ENCODE data around the gene TAP1. TPM values are rescaled to one million over a fixed set of nuclear protein-coding genes. Genes with fewer than 3 reads are reported as not detected.

Gene TAP1
- total RNA-seq, 1 donor, result 122 TPM

- TF ChIP-seq, protein P1, sequence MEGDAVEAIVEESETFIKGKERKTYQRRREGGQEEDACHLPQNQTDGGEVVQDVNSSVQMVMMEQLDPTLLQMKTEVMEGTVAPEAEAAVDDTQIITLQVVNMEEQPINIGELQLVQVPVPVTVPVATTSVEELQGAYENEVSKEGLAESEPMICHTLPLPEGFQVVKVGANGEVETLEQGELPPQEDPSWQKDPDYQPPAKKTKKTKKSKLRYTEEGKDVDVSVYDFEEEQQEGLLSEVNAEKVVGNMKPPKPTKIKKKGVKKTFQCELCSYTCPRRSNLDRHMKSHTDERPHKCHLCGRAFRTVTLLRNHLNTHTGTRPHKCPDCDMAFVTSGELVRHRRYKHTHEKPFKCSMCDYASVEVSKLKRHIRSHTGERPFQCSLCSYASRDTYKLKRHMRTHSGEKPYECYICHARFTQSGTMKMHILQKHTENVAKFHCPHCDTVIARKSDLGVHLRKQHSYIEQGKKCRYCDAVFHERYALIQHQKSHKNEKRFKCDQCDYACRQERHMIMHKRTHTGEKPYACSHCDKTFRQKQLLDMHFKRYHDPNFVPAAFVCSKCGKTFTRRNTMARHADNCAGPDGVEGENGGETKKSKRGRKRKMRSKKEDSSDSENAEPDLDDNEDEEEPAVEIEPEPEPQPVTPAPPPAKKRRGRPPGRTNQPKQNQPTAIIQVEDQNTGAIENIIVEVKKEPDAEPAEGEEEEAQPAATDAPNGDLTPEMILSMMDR (IDR thresholded peaks at IDR 0.05; ENCODE audit: insufficient read depth, low read depth, low read length), result no peak
- no peak overlapping the region for H3K4me3 ChIP-seq (ENCODE audit: low read depth, low read length)
- no peak for DNase-seq (ENCODE audit: low read depth)
These were observed 7.2 kb upstream of the TAP1 start for GRCh38 chr6:32860674-32861073.

- DNase-seq (ENCODE audit: low read depth), result no peak
These were observed 4.7 kb upstream of the TAP1 start for GRCh38 chr6:32858194-32858593.

DNA sequence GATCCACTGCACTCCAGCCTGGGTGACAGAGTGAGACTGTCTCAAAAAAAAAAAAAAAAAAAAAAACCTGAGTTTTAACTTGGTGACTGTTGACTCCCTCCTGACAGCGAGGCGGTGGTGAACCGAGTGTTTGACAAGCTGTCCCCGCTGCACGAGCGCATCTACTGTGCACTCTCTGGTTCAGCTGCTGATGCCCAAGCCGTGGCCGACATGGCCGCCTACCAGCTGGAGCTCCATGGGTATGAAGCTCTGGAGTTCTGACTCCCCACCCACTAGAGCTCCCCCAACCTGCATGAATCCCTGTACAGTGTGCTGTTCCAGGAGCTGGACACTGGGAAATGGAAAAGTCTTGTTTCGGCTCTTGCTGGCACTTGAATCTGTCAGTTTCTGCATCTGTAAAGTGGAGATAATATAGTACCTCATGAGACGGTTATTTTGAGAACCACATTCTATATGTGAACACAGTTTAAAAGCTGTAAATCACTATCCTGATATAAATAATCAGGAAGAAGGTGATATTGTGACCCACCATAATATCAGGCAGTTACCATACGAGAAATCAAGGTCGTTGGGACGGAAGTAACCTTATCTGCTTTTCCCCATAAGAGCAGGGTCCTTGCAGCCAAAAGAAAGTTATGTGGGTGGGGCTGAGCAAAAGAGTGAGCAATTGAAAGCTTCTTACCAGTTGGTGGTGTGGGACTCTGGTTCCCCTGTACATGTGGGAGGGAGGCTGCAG, 3.8 kb upstream of the TAP1 start:
- DNase-seq (ENCODE audit: low read depth), result no peak
- no peak overlapping the region for H3K4me3 ChIP-seq (ENCODE audit: low read depth, low read length)
- TF ChIP-seq, protein P1 (IDR thresholded peaks at IDR 0.05; ENCODE audit: insufficient read depth, low read depth, low read length), result no peak

More at GRCh38 chr6:32858194-32858593, 4.7 kb upstream of the TAP1 start:
- no peak overlapping the region for H3K4me3 ChIP-seq (ENCODE audit: low read depth, low read length)
- TF ChIP-seq, protein P1 (IDR thresholded peaks at IDR 0.05; ENCODE audit: insufficient read depth, low read depth, low read length), result no peak

- H3K4me3 ChIP-seq (ENCODE audit: low read depth, low read length), result no peak overlapping the region
- TF ChIP-seq, protein P1 (IDR thresholded peaks at IDR 0.05; ENCODE audit: insufficient read depth, low read depth, low read length), result no peak
- DNase-seq (ENCODE audit: low read depth), result no peak
These were observed 2.1 kb upstream of the TAP1 start for GRCh38 chr6:32855467-32856174.

DNA sequence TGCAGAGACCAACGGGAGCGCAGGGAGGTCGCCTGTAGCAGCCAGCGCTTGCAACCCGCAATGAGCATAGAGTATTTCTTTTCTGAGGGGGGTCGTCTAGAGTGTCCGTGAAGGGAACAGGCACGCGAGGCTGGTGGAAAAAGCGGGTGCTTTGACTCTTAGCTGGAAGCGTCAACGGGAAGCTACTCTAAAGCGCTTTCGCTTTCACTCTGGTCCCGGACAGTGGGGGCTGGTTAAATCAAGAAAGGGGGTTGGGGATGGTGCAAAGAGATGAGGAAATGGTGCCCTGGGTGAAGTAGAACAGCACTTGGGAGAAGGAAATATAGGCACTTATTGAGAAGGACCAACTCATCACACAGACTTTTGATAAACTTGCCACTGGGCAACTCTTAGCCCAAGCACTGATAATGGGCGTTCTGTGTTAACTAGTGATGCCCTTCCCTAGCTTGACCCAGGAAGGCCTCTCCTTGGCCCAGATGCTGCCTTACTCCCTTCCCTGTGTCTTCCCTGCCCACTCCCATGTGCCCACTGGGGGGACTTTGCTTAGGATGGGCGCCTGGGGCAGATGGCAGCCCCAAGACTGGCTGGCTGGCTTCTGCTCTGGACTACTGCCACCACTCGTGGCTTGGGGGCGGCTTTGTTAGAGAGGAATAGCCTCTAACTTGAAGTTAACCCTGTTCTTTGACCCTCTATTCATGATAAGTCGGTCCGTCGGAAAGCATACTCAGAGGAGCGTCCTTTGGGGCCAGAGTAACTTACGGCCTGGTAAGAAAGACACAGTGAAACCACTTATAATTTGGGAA, 1.1 kb upstream of the TAP1 start:
- TF ChIP-seq, protein P1 (IDR thresholded peaks at IDR 0.05; ENCODE audit: insufficient read depth, low read depth, low read length), result no peak
- DNase-seq (ENCODE audit: low read depth), result peak; percentile 67
- H3K4me3 ChIP-seq (ENCODE audit: low read depth, low read length), result peak overlapping the region; percentile 95

GRCh38 chr6:32852844-32853540, 512 bp downstream of the TAP1 start:
- TF ChIP-seq, protein P1 (IDR thresholded peaks at IDR 0.05; ENCODE audit: insufficient read depth, low read depth, low read length), result no peak
- peak overlapping the region; percentile 95 for H3K4me3 ChIP-seq (ENCODE audit: low read depth, low read length)
- peak; percentile 33 for DNase-seq (ENCODE audit: low read depth)
